HG03108 (cell line): ENCODE data around the gene RNF151.
A peak's percentile ranks its signal among the peaks of the same experiment; 100 is the strongest.
"Not testable (repeated sequence)": the region's sequence is repeated elsewhere in the genome, so short reads cannot be mapped to it uniquely, and the experiment has no call there.

Experiments
- ATAC-seq: cut with Tn5 transposase; IDR thresholded peaks from one replicate; pipeline ENCODE4 v1.9.1; 2021; ENCODE audit warnings: moderate library complexity; ENCODE audit not compliant: unreplicated experiment

RNF151 gene

GRCh38 chr16:1958715-1959268 lies 7.9 kb upstream of the RNF151 start:
- ATAC-seq = no peak

- ATAC-seq = peak; percentile 81
These were observed 7.2 kb upstream of the RNF151 start, which contains the start of gene NDUFB10 for GRCh38 chr16:1959269-1960039. NDUFB10 (plus strand) TSS chr16:1959538; CDS start chr16:1959625, 87 bp downstream.

GRCh38 chr16:1960665-1961630 lies 5.7 kb upstream of the RNF151 start:
- no peak for ATAC-seq

GRCh38 chr16:1961651-1962067 lies 5.0 kb upstream of the RNF151 start:
- no peak for ATAC-seq

- not testable (repeated sequence) for ATAC-seq
These were observed 4.2 kb upstream of the RNF151 start for GRCh38 chr16:1962161-1963153.

GRCh38 chr16:1963806-1964505 lies 2.7 kb upstream of the RNF151 start:
- no peak for ATAC-seq

- peak; percentile 85 for ATAC-seq
These were observed 1.9 kb upstream of the RNF151 start, which contains the start of gene RPS2 for GRCh38 chr16:1964506-1965395. RPS2 (minus strand) TSS chr16:1964826; CDS start chr16:1964625, 201 bp downstream.

- ATAC-seq = no peak
These were observed 1.2 kb upstream of the RNF151 start for GRCh38 chr16:1965396-1966001.

GRCh38 chr16:1968146-1968953 lies 1.7 kb downstream of the RNF151 start:
- ATAC-seq = no peak

GRCh38 chr16:1971796-1972489 lies 5.3 kb downstream of the RNF151 start, which contains the start of gene TBL3:
TBL3 (plus strand) TSS chr16:1972053; CDS start chr16:1972165, 112 bp downstream.
- ATAC-seq = peak; percentile 76

GRCh38 chr16:1972490-1972877 lies 5.8 kb downstream of the RNF151 start:
- no peak for ATAC-seq

- no peak for ATAC-seq
These were observed 7.0 kb downstream of the RNF151 start for GRCh38 chr16:1973461-1974156.

GRCh38 chr16:1974157-1975070 lies 7.8 kb downstream of the RNF151 start:
- ATAC-seq = no peak

- no peak for ATAC-seq
These were observed 9.0 kb downstream of the RNF151 start for GRCh38 chr16:1975432-1976215.
